Subcutaneous adipose tissue (tissue), 4 donors: ENCODE data around the gene RUVBL1. TPM values are rescaled to one million over a fixed set of nuclear protein-coding genes. Genes with fewer than 3 reads are reported as not detected.

ENCODE experiments used
- total RNA-seq, 4 donors: library from RNA; depleted of rRNA; stranded (reverse); fragments of >200 nt; gene quantifications; one replicate each; pipeline ENCODE4 v1.1.0, GENCODE V29; 2016
- TF ChIP-seq, protein P1 (sequence below): fragments of 450-650 bp; IDR thresholded peaks from one replicate; pipeline ENCODE4 v1.5.1; 2016; ENCODE audit warnings: low read depth, mild to moderate bottlenecking, control low read depth, antibody characterized with exemption, moderate library complexity

Gene RUVBL1
- total RNA-seq, 4 donors from 2014 or later, result 14.1 to 29.3 (median 17.1) TPM

DNA sequence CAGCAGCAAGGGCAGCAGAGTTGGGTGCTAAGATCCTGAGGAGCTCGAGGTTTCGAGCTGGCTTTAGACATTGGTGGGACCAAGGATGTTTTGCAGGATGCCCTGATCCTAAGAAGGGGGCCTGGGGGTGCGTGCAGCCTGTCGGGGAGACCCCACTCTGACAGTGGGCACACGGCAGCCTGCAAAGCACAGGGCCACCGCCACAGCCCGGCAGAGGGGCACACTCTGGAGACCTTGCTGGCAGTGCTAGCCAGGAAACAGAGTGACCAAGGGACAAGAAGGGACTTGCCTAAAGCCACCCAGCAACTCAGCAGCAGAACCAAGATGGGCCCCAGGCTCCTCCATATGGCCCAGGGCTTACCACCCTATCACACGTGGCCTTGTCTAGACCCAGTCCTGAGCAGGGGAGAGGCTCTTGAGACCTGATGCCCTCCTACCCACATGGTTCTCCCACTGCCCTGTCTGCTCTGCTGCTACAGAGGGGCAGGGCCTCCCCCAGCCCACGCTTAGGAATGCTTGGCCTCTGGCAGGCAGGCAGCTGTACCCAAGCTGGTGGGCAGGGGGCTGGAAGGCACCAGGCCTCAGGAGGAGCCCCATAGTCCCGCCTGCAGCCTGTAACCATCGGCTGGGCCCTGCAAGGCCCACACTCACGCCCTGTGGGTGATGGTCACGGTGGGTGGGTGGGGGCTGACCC is 52.6 kb downstream of the RUVBL1 start:
- TF ChIP-seq, protein P1, sequence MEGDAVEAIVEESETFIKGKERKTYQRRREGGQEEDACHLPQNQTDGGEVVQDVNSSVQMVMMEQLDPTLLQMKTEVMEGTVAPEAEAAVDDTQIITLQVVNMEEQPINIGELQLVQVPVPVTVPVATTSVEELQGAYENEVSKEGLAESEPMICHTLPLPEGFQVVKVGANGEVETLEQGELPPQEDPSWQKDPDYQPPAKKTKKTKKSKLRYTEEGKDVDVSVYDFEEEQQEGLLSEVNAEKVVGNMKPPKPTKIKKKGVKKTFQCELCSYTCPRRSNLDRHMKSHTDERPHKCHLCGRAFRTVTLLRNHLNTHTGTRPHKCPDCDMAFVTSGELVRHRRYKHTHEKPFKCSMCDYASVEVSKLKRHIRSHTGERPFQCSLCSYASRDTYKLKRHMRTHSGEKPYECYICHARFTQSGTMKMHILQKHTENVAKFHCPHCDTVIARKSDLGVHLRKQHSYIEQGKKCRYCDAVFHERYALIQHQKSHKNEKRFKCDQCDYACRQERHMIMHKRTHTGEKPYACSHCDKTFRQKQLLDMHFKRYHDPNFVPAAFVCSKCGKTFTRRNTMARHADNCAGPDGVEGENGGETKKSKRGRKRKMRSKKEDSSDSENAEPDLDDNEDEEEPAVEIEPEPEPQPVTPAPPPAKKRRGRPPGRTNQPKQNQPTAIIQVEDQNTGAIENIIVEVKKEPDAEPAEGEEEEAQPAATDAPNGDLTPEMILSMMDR, result no peak

DNA sequence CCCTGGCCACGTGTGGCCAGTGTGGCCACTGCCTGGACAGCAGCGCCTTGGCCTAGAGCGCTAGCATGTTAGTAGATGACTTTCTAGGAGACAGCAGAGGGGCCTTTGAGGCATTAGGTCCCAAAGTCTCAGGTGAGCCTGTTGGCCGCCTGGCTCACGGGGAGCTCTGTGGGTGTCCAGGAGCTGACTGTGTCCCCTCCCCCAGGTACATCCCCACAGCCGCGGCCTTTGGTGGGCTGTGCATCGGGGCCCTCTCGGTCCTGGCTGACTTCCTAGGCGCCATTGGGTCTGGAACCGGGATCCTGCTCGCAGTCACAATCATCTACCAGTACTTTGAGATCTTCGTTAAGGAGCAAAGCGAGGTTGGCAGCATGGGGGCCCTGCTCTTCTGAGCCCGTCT is 54.3 kb downstream of the RUVBL1 start:
- TF ChIP-seq, protein P1, result no peak

DNA sequence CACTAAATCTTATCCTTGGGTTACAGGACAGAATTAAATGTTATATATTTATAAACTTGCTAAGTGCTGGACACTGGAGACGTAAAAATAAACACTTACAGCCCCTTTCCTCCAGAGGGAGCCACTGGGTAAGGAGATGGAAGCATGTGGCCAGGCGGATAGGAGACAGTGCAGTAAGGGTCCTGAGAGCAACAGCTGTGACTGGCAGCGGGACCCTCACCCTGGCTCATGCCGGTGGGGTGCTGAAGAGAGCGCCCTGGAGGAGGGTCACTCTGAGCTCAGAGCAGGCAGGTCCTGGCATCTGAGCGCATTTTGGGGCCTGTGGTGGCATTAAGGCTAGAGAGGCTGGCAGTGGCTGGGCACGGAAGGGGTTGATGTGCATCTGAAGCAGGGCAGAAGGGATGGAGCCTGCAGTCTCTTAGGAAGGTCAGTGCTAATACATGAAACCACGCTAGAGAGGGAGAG is 55.4 kb downstream of the RUVBL1 start:
- TF ChIP-seq, protein P1, result no peak

DNA sequence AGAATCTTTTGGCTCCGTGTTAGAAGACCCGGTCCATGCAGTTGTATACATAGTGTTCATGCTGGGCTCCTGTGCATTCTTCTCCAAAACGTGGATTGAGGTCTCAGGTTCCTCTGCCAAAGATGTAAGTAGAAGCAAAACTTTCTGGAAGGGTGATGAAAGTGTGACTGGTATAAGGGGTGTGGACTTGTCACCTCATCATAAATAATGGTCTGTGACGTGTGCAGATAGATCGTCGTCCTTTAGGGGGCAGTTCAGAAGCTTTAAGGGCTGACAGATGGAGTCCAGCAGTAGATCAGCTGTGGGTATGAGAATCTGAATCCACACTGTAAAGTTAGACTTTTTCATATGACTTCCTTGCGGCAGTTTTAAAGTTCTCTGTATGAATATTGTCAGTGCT is 56.1 kb downstream of the RUVBL1 start:
- TF ChIP-seq, protein P1, result no peak

DNA sequence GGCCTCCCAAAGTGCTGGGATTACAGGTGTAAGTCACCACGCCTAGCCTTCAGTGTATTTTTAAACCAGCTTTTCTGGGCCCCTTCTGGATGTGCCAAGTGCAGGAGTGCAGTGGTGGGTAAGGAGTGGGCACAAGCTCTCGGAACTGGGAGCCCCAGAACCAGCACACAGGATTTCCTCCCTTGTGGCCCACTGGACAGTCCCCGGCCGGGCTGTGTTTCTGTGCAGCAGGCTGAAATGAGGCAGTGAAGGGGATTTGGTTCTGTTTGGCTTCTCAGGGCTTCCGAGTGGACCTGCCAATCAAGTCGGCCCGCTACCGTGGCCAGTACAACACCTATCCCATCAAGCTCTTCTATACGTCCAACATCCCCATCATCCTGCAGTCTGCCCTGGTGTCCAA is 56.9 kb downstream of the RUVBL1 start:
- TF ChIP-seq, protein P1, result no peak

DNA sequence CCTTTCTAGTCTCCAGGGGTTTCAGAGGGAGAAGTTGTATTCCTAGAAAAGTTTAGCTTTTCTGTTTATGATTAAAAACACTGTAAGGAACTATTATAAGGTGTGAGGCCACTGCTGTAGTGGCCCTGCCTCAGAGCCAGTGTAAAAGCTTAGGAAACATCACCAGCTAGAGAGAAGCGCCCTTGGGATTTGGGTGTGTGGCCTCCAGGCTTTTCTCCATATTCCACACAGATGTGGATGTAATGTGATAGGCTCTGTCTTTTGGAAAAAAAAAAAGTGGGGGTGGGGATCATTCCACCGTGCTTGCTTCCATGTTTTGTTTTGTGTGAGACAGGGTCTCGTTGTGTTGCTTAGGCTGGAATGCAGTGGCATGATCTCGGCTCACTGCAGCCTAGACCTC is 57.5 kb downstream of the RUVBL1 start:
- TF ChIP-seq, protein P1, result no peak

DNA sequence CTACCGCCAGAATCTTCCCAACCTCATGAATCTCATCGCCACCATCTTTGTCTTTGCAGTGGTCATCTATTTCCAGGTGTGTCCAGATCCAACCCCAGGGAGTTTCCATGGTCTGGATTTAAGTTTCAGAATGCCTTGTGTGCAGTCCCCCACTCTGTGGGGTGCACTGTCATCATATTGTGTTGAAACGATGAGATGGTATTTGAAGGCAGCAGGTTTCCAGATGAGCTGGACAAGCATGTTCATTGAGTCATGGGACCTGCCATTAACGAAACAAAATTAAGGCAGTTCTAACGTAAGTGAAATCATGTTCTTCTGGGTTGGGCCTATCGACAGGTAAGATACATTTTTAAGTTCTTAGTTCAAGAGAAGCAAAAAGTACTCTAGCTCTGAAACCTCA is 58.6 kb downstream of the RUVBL1 start:
- TF ChIP-seq, protein P1, result no peak
